ENCODE results near the gene ENPP5. TPM values are rescaled to one million over a fixed set of nuclear protein-coding genes. Genes with fewer than 3 reads are reported as not detected.
A peak's percentile ranks its signal among the peaks of the same experiment; 100 is the strongest.
"Not testable (repeated sequence)": the region's sequence is repeated elsewhere in the genome, so short reads cannot be mapped to it uniquely, and the experiment has no call there.

ENPP5 gene
- total RNA-seq, 1 donor from 2014 or later: not detected

- Mint-ChIP-seq H3K4me3 (no peak overlapping the region), H3K9me3 (no peaks in the 10 kb centered on the region), H3K4me1 (no peaks in the 10 kb centered on the region), H3K27me3 (peaks cover 6% of the 10 kb centered on the region), H3K36me3 (ENCODE audit: low read depth) (peaks cover 2% of the 10 kb centered on the region), H3K27ac (no peak overlapping the region)
- intact Hi-C loops (cut with micrococcal nuclease): no loop called here
- no peak for DNase-seq
These were observed 26.5 kb downstream of the ENPP5 start for GRCh38 chr6:46144270-46144669.

- H3K27me3 Mint-ChIP-seq: peaks cover 2% of the 10 kb centered on the region
- intact Hi-C loops (cut with micrococcal nuclease): loop anchor here (10.0 kb wide), 1 partner anchor 203 kb away; no protein-coding TSS in a partner anchor
- no peak for DNase-seq
- no peaks in the 10 kb centered on the region for H3K9me3 Mint-ChIP-seq
- peaks cover 1% of the 10 kb centered on the region for H3K4me1 Mint-ChIP-seq
- no peak overlapping the region for H3K27ac Mint-ChIP-seq
- no peak overlapping the region for H3K4me3 Mint-ChIP-seq
- peaks cover 2% of the 10 kb centered on the region for H3K36me3 Mint-ChIP-seq (ENCODE audit: low read depth)
These were observed 32.5 kb downstream of the ENPP5 start for GRCh38 chr6:46138281-46138680.

GRCh38 chr6:46137387-46137786 is 33.4 kb downstream of the ENPP5 start:
- H3K4me3 Mint-ChIP-seq: no peak overlapping the region
- DNase-seq: no peak
- H3K27me3 Mint-ChIP-seq: peaks cover 2% of the 10 kb centered on the region
- no peak overlapping the region for H3K27ac Mint-ChIP-seq
- intact Hi-C loops (cut with micrococcal nuclease): loop anchor here (10.0 kb wide), 1 partner anchor 203 kb away; no protein-coding TSS in a partner anchor
- H3K4me1 Mint-ChIP-seq: peaks cover 3% of the 10 kb centered on the region
- peaks cover 2% of the 10 kb centered on the region for H3K9me3 Mint-ChIP-seq
- H3K36me3 Mint-ChIP-seq (ENCODE audit: low read depth): no peaks in the 10 kb centered on the region

- Mint-ChIP-seq H3K4me3 (no peak overlapping the region), H3K27me3 (peaks cover 2% of the 10 kb centered on the region), H3K4me1 (peaks cover 3% of the 10 kb centered on the region), H3K36me3 (ENCODE audit: low read depth) (no peaks in the 10 kb centered on the region), H3K27ac (no peak overlapping the region), H3K9me3 (peaks cover 4% of the 10 kb centered on the region)
- intact Hi-C loops (cut with micrococcal nuclease): loop anchor here (10.0 kb wide), 1 partner anchor 202 kb away; no protein-coding TSS in a partner anchor
- no peak for DNase-seq
These were observed 33.9 kb downstream of the ENPP5 start for GRCh38 chr6:46136831-46137230.

GRCh38 chr6:46135176-46135575 is 35.6 kb downstream of the ENPP5 start:
- H3K36me3 Mint-ChIP-seq (ENCODE audit: low read depth): no peaks in the 10 kb centered on the region
- intact Hi-C loops (cut with micrococcal nuclease): loop anchor here (10.0 kb wide), 1 partner anchor 200 kb away; no protein-coding TSS in a partner anchor
- H3K9me3 Mint-ChIP-seq: peaks cover 4% of the 10 kb centered on the region
- no peak overlapping the region for H3K4me3 Mint-ChIP-seq
- no peak for DNase-seq
- H3K27ac Mint-ChIP-seq: no peak overlapping the region
- H3K4me1 Mint-ChIP-seq: peaks cover 8% of the 10 kb centered on the region
- H3K27me3 Mint-ChIP-seq: peaks cover 2% of the 10 kb centered on the region

GRCh38 chr6:46134216-46134615 is 36.6 kb downstream of the ENPP5 start:
- intact Hi-C loops (cut with micrococcal nuclease): loop anchor here (10.0 kb wide), 1 partner anchor 199 kb away; no protein-coding TSS in a partner anchor
- no peak for DNase-seq
- peaks cover 11% of the 10 kb centered on the region for H3K4me1 Mint-ChIP-seq
- H3K27ac Mint-ChIP-seq: no peak overlapping the region
- H3K9me3 Mint-ChIP-seq: peaks cover 4% of the 10 kb centered on the region
- H3K36me3 Mint-ChIP-seq (ENCODE audit: low read depth): no peaks in the 10 kb centered on the region
- peaks cover 2% of the 10 kb centered on the region for H3K27me3 Mint-ChIP-seq
- no peak overlapping the region for H3K4me3 Mint-ChIP-seq

GRCh38 chr6:46131291-46131690 is 39.5 kb downstream of the ENPP5 start:
- not testable (repeated sequence) for H3K9me3 Mint-ChIP-seq; H3K27ac Mint-ChIP-seq; H3K27me3 Mint-ChIP-seq; DNase-seq; H3K36me3 Mint-ChIP-seq (ENCODE audit: low read depth)
- intact Hi-C loops (cut with micrococcal nuclease): loop anchor here (10.0 kb wide), 1 partner anchor 196 kb away; no protein-coding TSS in a partner anchor
- H3K4me1 Mint-ChIP-seq: peaks cover 20% of the 10 kb centered on the region
- H3K4me3 Mint-ChIP-seq: peak overlapping the region; percentile 41

- Mint-ChIP-seq H3K4me1 (peaks cover 20% of the 10 kb centered on the region), H3K27ac (no peak overlapping the region), H3K9me3 (peaks cover 4% of the 10 kb centered on the region), H3K4me3 (peak overlapping the region; percentile 89), H3K27me3 (peaks cover 5% of the 10 kb centered on the region), H3K36me3 (ENCODE audit: low read depth) (no peaks in the 10 kb centered on the region)
- intact Hi-C loops (cut with micrococcal nuclease): loop anchor here (10.0 kb wide), 1 partner anchor 196 kb away; no protein-coding TSS in a partner anchor
- DNase-seq: no peak
These were observed 40.1 kb downstream of the ENPP5 start for GRCh38 chr6:46130666-46131065.

- H3K9me3 Mint-ChIP-seq: peaks cover 4% of the 10 kb centered on the region
These were observed 40.9 kb downstream of the ENPP5 start, which contains the start of gene ENPP4 for GRCh38 chr6:46129629-46130511. TSS of gene ENPP4 (plus strand) at chr6:46129989. CDS start at chr6:46139584, 9,595 bp downstream.

GRCh38 chr6:46129291-46129628 is 41.5 kb downstream of the ENPP5 start:
- H3K36me3 Mint-ChIP-seq (ENCODE audit: low read depth): no peaks in the 10 kb centered on the region
- H3K4me3 Mint-ChIP-seq: peak overlapping the region; percentile 89
- peaks cover 20% of the 10 kb centered on the region for H3K4me1 Mint-ChIP-seq
- H3K27me3 Mint-ChIP-seq: peaks cover 5% of the 10 kb centered on the region
- DNase-seq: no peak
- peak overlapping the region; percentile 83 for H3K27ac Mint-ChIP-seq
- peaks cover 5% of the 10 kb centered on the region for H3K9me3 Mint-ChIP-seq
- intact Hi-C loops (cut with micrococcal nuclease): loop anchor here (1.0 to 5.0 kb wide), 2 partner anchors 46 to 117 kb away; no protein-coding TSS in a partner anchor

More at GRCh38 chr6:46129629-46130511, 40.9 kb downstream of the ENPP5 start, which contains the start of gene ENPP4:
- Mint-ChIP-seq H3K4me1 (peaks cover 20% of the 10 kb centered on the region), H3K4me3 (peak within 1 kb of the TSS; percentile 89), H3K27ac (peak within 1 kb of the TSS; percentile 83), H3K27me3 (peaks cover 5% of the 10 kb centered on the region), H3K36me3 (ENCODE audit: low read depth) (no peaks in the 10 kb centered on the region)
- intact Hi-C loops (cut with micrococcal nuclease): loop anchor here (1.0 to 10.0 kb wide), 3 partner anchors 45 to 195 kb away; no protein-coding TSS in a partner anchor
- peak; percentile 98 for DNase-seq

- Mint-ChIP-seq H3K36me3 (ENCODE audit: low read depth) (no peaks in the 10 kb centered on the region), H3K4me1 (peaks cover 19% of the 10 kb centered on the region), H3K9me3 (peaks cover 7% of the 10 kb centered on the region), H3K27ac (no peak overlapping the region), H3K27me3 (peaks cover 5% of the 10 kb centered on the region), H3K4me3 (peak overlapping the region; percentile 3)
- no peak for DNase-seq
- intact Hi-C loops (cut with micrococcal nuclease): loop anchor here (5.0 kb wide), 1 partner anchor 116 kb away; no protein-coding TSS in a partner anchor
These were observed 42.3 kb downstream of the ENPP5 start for GRCh38 chr6:46128476-46128875.

- H3K27me3 Mint-ChIP-seq; H3K27ac Mint-ChIP-seq; H3K4me3 Mint-ChIP-seq; H3K36me3 Mint-ChIP-seq (ENCODE audit: low read depth); intact Hi-C loops (cut with micrococcal nuclease); H3K4me1 Mint-ChIP-seq; DNase-seq: not testable (repeated sequence)
- H3K9me3 Mint-ChIP-seq: peaks cover 12% of the 10 kb centered on the region
These were observed 51.1 kb downstream of the ENPP5 start for GRCh38 chr6:46119679-46120078.

GRCh38 chr6:46118836-46119235 is 51.9 kb downstream of the ENPP5 start:
- Mint-ChIP-seq H3K4me3 (no peak overlapping the region), H3K27ac (no peak overlapping the region), H3K27me3 (peaks cover 1% of the 10 kb centered on the region), H3K4me1 (peaks cover 4% of the 10 kb centered on the region), H3K36me3 (ENCODE audit: low read depth) (no peaks in the 10 kb centered on the region), H3K9me3 (peaks cover 10% of the 10 kb centered on the region)
- DNase-seq: no peak
- intact Hi-C loops (cut with micrococcal nuclease): no loop called here

GRCh38 chr6:46118157-46118556 is 52.6 kb downstream of the ENPP5 start:
- peaks cover 1% of the 10 kb centered on the region for H3K27me3 Mint-ChIP-seq
- intact Hi-C loops (cut with micrococcal nuclease): no loop called here
- no peaks in the 10 kb centered on the region for H3K36me3 Mint-ChIP-seq (ENCODE audit: low read depth)
- no peak overlapping the region for H3K4me3 Mint-ChIP-seq
- no peak overlapping the region for H3K27ac Mint-ChIP-seq
- DNase-seq: no peak
- peaks cover 4% of the 10 kb centered on the region for H3K4me1 Mint-ChIP-seq
- peaks cover 10% of the 10 kb centered on the region for H3K9me3 Mint-ChIP-seq

Data from activated CD4-positive, alpha-beta T cell treated with anti-CD3 and anti-CD28 coated beads, Interleukin-2, amount 10 ng/mL, durations not matched to agents 24 days and 14 days (primary cell).